Type B pancreatic cell (in vitro differentiated cells): ENCODE measurements around the gene TCF23. TPM values are rescaled to one million over a fixed set of nuclear protein-coding genes. Genes with fewer than 3 reads are reported as not detected.

Experiments used
- DNase-seq: peaks from one replicate; pipeline ENCODE4 v3.0.0; 2021; ENCODE audit warnings: mixed read lengths; ENCODE audit not compliant: unreplicated experiment; ENCODE audit errors: extremely low spot score
- H3K27ac Mint-ChIP-seq: 2 replicates; pipeline ENCODE4 v1.8.0; 2021; ENCODE audit warnings: mild to moderate bottlenecking, mixed read lengths
- H3K27me3 Mint-ChIP-seq: 2 replicates; pipeline ENCODE4 v1.8.0; 2021; ENCODE audit warnings: mixed read lengths
- H3K36me3 Mint-ChIP-seq: 2 replicates; pipeline ENCODE4 v1.8.0; 2021; ENCODE audit warnings: mixed read lengths
- H3K4me1 Mint-ChIP-seq: one replicate; pipeline ENCODE4 v1.8.0; 2021; ENCODE audit warnings: mixed read lengths; ENCODE audit not compliant: unreplicated experiment
- H3K4me3 Mint-ChIP-seq: 2 replicates; pipeline ENCODE4 v1.8.0; 2021; ENCODE audit warnings: mild to moderate bottlenecking, mixed read lengths
- H3K9me3 Mint-ChIP-seq: 2 replicates; pipeline ENCODE4 v1.8.0; 2021; ENCODE audit warnings: mixed read lengths
- CTCF ChIP-seq: fragments of 200-600 bp; sonication (generic); conservative IDR thresholded peaks from 2 replicates; pipeline ENCODE4 v1.5.0; 2021; ENCODE audit warnings: antibody characterized with exemption, mild to moderate bottlenecking
- total RNA-seq: library from RNA; stranded (reverse); gene quantifications from 2 replicates; pipeline ENCODE4 v1.2.1, GENCODE V29; 2021; ENCODE audit warnings: low replicate concordance

The TCF23 gene
- total RNA-seq, 1 donor from 2014 or later, result not detected

GRCh38 chr2:27162151-27163121, 13.6 kb downstream of the TCF23 start:
- Mint-ChIP-seq H3K4me1 (no peaks in the 10 kb centered on the region), H3K27me3 (peaks cover 3% of the 10 kb centered on the region), H3K9me3 (no peaks in the 10 kb centered on the region), H3K36me3 (no peaks in the 10 kb centered on the region), H3K4me3 (no peak overlapping the region), H3K27ac (no peak overlapping the region)
- DNase-seq, result no peak
- no peak for TF ChIP-seq CTCF

GRCh38 chr2:27164960-27165763, 16.4 kb downstream of the TCF23 start:
- peaks cover 15% of the 10 kb centered on the region for H3K27me3 Mint-ChIP-seq
- no peak overlapping the region for H3K27ac Mint-ChIP-seq
- no peak overlapping the region for H3K4me3 Mint-ChIP-seq
- H3K9me3 Mint-ChIP-seq, result no peaks in the 10 kb centered on the region
- H3K4me1 Mint-ChIP-seq, result no peaks in the 10 kb centered on the region
- no peak for TF ChIP-seq CTCF
- DNase-seq, result no peak
- H3K36me3 Mint-ChIP-seq, result no peaks in the 10 kb centered on the region

GRCh38 chr2:27170581-27171337, 22.0 kb downstream of the TCF23 start:
- no peak for DNase-seq
- no peaks in the 10 kb centered on the region for H3K36me3 Mint-ChIP-seq
- H3K27me3 Mint-ChIP-seq, result peaks cover 20% of the 10 kb centered on the region
- no peak overlapping the region for H3K4me3 Mint-ChIP-seq
- no peaks in the 10 kb centered on the region for H3K9me3 Mint-ChIP-seq
- H3K4me1 Mint-ChIP-seq, result no peaks in the 10 kb centered on the region
- H3K27ac Mint-ChIP-seq, result no peak overlapping the region
- no peak for TF ChIP-seq CTCF

- Mint-ChIP-seq H3K4me1 (no peaks in the 10 kb centered on the region), H3K27me3 (peaks cover 20% of the 10 kb centered on the region), H3K9me3 (no peaks in the 10 kb centered on the region), H3K4me3 (no peak overlapping the region), H3K36me3 (no peaks in the 10 kb centered on the region), H3K27ac (no peak overlapping the region)
- no peak for DNase-seq
- TF ChIP-seq CTCF, result no peak
Observed at GRCh38 chr2:27171351-27171848, 22.6 kb downstream of the TCF23 start.

- Mint-ChIP-seq H3K9me3 (no peaks in the 10 kb centered on the region), H3K36me3 (no peaks in the 10 kb centered on the region), H3K27me3 (peaks cover 13% of the 10 kb centered on the region), H3K4me3 (no peak overlapping the region), H3K27ac (no peak overlapping the region), H3K4me1 (no peaks in the 10 kb centered on the region)
- no peak for DNase-seq
- TF ChIP-seq CTCF, result no peak
Observed at GRCh38 chr2:27174638-27175037, 25.8 kb downstream of the TCF23 start.
